D341Med (cell line): ENCODE results near the gene SERPINB2.
"Not testable (repeated sequence)": the region's sequence is repeated elsewhere in the genome, so short reads cannot be mapped to it uniquely, and the experiment has no call there.

Source experiments
- DNase-seq: peaks from one replicate; pipeline ENCODE4 v3.0.0; 2012; ENCODE audit warnings: low spot score

Gene SERPINB2

DNA sequence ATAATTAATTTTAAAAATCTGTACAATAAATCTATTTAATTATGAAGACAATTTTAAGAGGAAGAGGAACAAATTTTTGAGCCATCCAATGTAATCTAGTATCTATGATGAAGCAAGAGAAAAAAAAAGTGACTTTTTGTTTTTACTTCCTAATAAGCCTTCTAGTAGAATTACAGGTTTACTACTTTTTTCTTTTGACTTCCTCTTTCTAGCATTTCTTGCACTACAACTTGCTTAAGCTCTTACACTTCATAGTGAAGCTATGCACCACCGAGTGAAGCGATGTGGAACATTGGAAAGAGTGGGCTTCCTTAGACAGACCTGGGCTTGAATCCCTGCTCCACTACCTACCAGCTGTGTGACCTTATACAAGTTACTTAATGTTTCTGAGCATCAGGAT is 2.1 kb downstream of the SERPINB2 start:
- DNase-seq = no peak

DNA sequence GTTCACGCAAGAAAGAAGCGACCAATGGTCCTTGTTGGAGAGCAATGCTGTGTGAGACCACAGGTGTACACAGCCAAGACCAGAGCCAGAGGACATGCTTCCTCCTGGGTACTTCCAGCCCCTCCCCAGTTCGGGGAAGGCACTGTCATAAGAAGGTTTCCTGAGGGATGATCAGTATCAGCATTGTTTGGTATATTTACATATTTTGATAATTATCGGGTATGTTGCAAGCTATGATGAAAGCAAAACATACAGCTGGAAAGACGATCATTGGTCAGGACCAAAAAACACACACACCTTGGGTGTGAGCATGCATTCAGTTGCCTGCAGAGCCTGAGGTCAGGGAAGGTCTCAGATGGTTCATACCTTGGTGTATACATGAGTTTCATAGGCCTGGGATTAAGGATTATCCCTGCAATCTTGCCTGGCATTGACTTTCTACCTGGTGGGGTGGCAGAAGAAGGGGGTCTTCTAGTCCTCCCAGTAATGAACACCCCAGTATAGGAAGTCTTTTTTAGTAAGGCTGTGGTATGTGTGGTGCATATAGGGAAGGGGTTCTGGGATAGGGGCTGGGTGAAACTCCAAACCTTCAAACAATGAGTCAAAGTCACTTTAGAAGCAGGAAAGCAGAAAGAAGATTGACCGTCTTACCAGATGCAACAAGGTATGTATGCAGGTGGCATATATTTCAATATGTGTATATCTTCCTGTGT is 2.9 kb downstream of the SERPINB2 start:
- no peak for DNase-seq

GRCh38 chr18:63890950-63891304 is 3.4 kb downstream of the SERPINB2 start:
- DNase-seq = peak; percentile 63

- DNase-seq = no peak
These were observed 5.1 kb downstream of the SERPINB2 start for GRCh38 chr18:63892566-63892965.

DNA sequence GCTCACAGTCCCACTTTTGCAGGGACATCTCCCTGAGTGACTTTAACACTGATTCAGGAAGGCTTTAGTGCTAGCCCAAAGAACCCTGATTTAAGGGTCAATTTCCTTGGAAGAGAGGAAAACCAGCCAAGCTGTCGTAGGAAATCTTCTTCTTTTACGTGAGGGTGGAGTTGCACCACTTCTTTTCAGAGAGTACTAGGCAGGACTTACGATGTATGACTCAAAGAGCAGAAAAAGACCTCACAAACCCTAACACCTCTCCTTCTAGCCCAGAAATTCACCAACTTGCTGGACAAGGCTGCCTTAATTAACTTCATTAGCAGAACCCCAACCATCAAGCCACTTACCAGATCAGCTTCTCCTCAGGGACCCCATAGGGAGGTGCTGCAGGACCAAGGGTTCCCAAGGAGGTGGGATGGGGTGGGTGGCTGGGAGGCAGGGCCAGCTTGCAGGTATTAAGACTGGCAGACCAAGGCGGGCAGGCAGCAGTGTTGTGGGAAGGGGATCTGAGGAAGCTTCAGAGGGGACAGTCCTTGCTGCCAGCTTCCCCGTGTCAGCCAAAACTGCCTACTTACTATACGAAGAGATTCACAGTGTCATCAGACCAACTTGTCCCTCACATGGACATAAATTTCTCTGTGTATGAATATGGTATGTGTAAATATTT is 6.7 kb downstream of the SERPINB2 start:
- no peak for DNase-seq

GRCh38 chr18:63895190-63895589 is 7.7 kb downstream of the SERPINB2 start:
- DNase-seq = no peak

DNA sequence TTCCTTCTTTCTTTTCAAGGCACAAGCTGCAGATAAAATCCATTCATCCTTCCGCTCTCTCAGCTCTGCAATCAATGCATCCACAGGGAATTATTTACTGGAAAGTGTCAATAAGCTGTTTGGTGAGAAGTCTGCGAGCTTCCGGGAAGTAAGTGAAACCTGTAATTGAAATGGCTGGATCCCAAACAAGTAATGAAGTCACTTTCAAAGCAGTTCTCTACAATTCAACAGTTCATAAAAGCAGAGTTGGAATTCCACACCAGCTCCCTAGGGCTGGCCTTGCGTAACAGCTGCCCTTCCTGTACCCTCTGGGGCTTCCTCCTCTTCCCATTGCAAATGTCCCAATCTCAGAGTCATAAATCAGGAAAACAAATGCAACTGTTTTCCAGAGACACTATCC is 9.6 kb downstream of the SERPINB2 start:
- no peak for DNase-seq

- no peak for DNase-seq
These were observed 11.7 kb downstream of the SERPINB2 start for GRCh38 chr18:63899206-63899605.

- no peak for DNase-seq
These were observed 16.5 kb downstream of the SERPINB2 start for GRCh38 chr18:63903851-63904570.

DNA sequence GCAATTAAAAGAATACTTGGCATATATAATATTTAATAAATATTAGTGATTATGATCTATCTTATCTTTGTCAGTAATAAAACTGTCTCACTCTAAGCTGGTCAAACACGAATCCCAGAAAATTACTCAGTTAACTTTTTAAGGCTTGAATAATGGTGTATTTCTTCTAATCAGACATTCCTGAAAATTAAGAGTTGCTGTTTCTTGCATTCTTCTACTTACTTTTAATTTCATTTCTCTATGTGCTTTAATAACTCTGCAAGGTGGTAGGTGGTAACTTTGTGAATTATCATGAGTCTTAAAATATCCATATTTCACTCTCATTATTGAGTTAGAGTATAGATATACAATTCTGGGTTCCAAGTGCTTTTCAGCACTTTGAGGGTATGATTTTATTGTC is 17.2 kb downstream of the SERPINB2 start:
- DNase-seq = no peak

- DNase-seq = no peak
These were observed 17.9 kb downstream of the SERPINB2 start for GRCh38 chr18:63905361-63905760.

DNA sequence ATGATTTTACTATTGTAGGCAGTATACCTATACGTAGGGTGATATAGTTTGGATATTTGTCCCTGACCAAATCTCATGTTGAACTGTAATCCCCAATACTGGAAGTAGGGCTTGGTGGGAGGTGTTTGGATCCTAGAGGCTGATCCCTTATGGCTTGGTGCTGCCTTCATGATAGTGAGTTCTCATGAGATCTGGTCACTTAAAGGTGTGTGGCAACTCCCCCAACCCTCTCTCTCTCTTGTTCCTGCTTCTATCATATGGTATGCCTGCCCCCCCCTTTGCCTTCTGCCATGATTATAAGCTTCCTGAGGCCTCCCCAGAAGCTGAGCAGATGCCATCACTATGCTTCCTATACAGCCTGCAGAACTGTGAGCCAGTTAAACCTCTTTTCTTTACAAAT is 18.6 kb downstream of the SERPINB2 start:
- no peak for DNase-seq

DNA sequence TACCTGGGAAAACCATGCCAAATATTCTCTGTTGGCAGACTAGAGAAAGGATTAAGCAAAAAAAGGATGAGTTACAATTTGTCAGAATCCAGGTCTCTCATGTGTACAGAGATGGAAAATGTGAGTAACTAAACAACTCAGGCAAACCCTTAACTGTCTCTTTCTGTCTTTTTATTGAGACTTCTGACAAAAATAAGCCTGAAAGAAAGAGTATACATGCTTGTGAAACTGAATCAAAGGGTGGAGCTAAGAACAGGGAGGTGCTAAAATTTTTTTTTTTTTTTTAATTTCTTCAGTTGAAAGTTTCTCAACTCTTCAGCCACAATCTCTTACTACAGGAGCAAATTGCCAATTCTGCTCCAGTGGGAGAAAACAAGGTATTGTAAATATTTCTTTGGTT is 20.2 kb downstream of the SERPINB2 start, which contains the start of gene SERPINB10:
Gene SERPINB10, plus strand, starts transcription at position 295 of the 400 bp plus-strand sequence. CDS start 7,553 bp downstream, outside the sequence.
- no peak for DNase-seq

DNA sequence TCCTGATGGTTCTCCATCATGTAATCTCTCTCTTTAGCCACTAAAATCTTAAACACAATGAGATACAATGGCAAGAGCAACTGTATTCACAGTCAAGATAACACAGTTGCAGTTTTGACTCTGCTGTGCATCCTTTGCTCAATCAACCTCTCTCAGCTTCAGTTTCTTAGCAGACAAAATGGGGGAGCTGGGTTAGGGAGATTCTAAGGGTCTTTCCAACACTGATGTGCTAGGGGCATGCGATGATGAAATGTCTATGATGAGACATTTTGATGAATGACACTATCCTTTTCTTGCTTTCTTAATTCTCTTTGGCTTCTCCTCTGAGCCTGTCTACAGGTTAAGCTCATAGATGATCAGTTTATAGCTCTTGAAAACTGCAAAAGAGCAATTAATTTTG is 21.4 kb downstream of the SERPINB2 start:
- DNase-seq = no peak

DNA sequence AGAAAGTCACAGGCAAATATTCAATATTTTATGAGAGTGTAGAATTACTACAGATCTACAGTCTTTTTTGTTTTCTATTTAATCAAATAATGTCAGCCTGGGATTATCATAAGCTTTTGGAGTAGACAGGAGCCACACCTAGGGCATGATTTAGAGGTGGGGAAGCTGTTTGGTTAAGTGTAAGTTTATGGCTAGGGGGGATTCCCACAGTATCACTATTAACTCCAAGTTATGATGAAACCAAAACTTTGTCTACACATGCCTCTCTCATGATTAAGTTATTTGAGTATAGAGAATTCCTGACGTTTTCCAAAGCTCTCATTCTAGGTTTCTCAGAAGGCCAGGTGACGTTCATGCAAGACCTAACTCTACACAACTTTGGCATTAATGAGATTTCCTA is 22.4 kb downstream of the SERPINB2 start:
- no peak for DNase-seq

DNA sequence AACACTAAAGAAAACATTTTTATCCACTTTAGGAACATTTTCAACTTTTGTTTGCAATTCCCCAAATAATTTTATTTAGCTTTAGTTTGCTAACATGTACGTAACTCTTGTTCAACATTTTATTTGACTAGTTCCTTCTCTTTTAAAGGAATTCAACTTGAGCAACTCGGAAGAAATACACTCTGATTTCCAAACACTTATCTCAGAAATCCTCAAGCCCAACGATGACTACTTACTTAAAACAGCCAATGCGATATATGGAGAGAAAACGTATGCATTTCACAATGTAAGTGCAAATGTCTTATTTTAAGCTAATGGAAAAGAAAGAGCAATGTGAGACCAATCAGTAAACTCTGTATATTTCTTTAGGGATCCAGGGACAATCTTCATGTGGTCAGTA is 30.3 kb downstream of the SERPINB2 start:
- DNase-seq = no peak

- DNase-seq = no peak
These were observed 34.5 kb downstream of the SERPINB2 start for GRCh38 chr18:63922049-63922448.

DNA sequence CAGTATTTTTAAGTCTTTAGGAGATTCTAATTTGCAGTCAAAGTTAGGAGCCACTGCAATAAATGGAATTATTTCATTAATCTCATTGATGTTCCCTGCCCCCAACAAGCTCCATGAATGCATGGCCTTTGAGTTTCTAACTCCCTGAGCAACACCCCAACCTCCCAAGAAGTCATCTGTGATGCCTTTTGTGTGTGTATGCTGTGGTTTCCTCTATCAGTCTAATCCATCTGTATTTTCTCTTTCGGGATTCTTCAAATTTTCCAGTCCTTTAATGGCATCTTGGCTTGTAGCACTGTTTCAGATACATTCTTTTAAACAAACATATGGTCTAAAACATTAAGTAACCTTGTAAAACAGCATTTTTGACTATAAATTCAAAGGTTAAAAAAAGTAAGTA is 37.0 kb downstream of the SERPINB2 start:
- no peak for DNase-seq

DNA sequence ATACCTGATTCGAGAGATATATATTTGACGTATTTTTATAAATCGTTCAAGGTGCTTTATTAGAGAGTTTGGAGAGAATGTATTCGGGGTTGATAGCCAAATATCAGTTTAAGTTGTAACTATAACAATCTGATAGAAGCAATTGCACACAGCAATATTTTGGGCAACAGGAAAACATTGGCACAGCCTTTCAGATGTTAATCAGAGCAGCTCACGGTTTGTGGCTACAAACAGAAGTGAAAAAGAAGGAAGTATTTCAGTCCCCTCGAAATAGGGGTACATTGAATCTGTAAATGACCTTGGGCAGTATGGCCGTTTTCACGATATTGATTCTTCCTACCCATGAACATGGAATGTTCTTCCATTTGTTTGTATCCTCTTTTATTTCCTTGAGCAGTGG is 40.8 kb downstream of the SERPINB2 start:
- DNase-seq = no peak

DNA sequence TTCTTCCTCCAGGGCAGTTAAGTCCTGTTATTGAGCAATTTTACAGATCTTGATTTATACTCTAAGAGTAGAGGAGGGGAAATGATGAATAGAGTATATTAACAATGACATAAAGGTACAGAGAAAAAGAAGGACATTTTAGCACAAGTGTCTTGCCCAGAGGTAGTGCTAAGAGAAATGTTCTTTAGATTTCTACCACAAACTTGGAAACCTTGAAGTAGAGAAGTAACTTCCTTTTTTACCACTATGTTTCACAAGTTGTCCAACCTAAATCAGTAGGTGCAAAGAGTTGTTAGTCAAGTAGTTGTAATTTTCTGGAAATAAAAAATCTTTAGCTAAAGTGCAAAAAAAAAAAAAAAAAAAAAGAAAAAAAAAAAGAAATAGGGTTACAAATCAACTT is 41.9 kb downstream of the SERPINB2 start:
- not testable (repeated sequence) for DNase-seq

DNA sequence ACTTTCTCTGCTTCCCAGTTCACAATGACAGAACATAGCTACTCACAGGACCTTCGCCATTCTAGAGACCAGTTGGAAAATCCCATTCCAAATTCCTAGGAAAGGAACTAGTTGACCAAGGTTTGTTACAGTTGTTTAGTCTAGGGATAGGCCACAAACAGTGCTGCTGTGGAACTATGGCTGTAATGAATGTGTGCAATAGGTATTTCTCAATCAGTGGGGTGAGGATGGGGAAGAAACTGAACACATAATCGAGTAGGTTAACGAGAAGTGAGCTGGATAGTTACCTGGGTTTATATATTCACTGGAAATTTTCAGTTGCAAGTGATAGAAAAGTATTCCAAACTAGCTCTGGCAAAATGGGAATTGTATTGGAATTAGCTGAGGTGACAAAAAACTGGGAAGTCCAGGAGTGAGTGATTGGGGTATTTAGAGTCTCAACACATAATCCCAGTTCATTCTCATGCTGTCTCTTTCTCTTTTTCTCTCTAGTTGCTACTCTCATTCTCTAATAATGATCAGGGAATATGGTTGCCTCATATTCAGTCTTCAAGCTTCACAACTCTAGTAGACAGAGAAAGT is 43.4 kb downstream of the SERPINB2 start:
- no peak for DNase-seq

- DNase-seq = peak; percentile 87
These were observed 48.8 kb downstream of the SERPINB2 start for GRCh38 chr18:63936156-63936931.
